H4 (cell line): ENCODE results near the gene CLOCK. TPM values are rescaled to one million over a fixed set of nuclear protein-coding genes. Genes with fewer than 3 reads are reported as not detected.

Experiments used
- DNase-seq: peaks from one replicate; pipeline ENCODE4 v3.0.0-alpha.2; 2015; ENCODE audit warnings: low spot score
- total RNA-seq: library from RNA; depleted of rRNA; stranded (reverse); fragments of >200 nt; shearing (Covaris generic); gene quantifications from 2 replicates; pipeline ENCODE4 v1.2.3, GENCODE V29; 2014

The CLOCK gene
- total RNA-seq, 1 experiment from 2014 or later: 19.5 TPM

DNA sequence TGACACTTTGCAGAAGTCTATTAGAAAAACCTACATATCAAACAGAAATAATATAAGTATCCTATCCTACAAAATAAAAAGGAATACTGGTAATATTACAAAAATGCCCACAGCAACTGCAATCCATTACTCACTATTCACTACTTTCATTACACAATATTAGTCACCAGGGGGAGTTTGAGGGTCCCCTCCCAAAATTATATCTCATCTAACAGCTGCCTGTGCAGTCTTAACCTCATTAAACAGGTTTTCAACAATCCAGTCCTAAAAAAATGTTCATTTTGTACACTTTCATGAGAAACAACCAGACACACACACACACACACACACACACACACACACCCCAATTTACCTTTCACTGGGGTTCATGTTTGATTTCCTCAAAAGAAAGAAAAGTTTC lies 2.9 kb downstream of the CLOCK start:
- DNase-seq: no peak

DNA sequence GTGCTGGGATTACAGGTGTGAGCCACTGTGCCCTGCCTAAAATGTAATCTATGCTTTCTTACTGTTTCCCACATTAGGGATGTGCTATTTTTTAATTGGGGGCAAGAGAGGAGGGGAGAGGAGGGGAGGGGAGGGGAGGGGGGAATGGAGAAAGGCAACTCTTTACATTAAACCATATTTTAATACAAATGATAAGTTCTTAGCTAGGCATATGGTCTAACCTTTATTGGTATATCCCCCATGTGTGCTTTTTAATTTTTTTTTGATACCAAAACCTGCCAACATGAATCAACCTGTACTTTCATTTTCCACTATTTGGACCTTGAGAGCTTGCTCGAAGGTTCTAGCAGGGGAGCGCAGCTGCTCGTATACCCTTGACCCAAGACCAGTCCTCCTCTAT lies 6.4 kb downstream of the CLOCK start:
- no peak for DNase-seq

GRCh38 chr4:55539658-55540057 lies 7.1 kb downstream of the CLOCK start:
- no peak for DNase-seq

DNA sequence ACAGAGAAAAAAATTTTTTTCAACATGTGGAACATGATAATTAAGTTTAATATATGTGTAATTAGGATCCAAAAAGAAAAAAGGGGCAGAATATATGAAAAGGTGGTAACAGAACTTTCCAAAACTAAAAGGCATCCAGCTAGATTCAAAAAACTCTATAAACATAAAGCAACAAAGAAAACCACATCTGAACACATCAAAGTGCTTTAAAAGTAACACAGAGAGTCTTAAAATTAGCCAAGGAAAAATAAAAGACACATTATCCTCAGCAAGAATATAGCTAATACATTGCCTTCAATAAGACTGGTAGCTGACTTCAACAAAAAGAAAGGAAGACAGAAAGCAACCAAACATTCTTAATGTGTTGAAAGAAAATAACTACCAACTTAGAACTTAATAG lies 8.2 kb downstream of the CLOCK start:
- no peak for DNase-seq

- no peak for DNase-seq
Measured at GRCh38 chr4:55534306-55534705, 12.4 kb downstream of the CLOCK start.

DNA sequence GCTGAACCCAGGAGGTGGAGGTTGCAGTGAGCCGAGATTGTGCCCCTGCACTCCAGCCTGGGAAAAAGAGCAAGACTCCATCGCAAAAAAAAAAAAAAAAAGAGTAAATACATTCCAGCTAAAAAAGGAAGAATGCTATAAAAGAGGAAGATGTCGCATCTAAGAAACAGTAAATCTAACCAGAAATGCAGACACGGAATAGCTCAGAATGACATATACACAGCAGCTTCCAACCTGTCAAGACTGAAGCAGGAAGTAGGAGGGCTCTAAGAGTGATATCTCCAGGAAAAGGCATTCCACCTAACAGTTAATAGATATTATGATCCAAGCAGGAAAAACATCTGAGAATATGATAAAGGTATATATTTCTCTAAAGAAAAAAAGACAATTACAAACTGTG lies 16.0 kb downstream of the CLOCK start:
- DNase-seq: no peak

DNA sequence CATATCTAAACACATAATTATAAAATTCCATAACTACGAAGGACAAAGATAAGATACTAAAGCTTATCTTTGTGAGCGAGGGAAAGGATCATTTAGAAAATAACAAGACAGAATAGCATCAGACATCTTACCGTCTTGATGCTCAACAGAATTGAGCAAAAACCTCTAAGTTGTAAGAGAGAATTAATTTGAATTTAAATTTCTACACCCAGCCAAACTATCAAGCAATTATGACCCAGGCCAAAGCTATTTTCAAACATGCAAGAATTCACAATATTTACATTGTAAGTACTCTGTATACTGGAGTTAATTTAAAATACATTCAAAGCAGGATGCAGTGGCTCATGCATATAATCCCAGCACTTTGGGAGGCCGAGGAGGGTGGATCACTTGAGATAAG lies 16.5 kb downstream of the CLOCK start:
- DNase-seq: no peak

- no peak for DNase-seq
Measured at GRCh38 chr4:55528491-55528890, 18.2 kb downstream of the CLOCK start.

DNA sequence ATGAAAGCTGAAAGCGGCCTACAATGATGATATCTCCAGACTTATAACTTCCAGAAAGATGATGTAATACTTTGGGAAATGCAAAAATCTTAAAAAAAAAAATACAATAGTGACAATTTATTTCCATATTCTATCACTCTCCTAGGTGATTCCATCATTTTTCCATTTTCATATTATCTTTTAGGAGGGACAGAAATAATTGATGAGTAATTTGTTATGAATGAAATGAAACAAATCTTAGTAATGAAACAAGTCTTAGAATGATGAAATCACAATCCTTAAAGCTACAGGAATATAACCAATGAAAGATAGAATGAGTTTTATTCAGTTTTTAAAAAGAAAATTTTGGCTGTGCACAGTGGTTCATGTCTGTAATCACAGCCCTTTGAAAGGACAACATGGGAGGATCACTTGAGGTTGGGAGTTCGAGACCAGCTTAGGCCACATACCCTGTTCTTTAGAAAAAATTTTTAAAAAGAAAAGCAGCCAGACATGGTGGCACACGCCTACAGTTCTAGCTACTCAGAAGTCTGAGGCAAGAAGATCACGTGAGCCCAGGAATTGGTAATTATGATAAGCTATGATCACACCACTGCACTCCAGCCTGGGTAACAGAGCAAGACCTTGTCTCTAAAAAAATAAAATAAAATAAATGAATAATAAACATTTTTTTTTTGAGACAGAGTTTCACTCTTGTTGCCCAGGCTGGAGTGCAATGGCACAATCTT lies 21.7 kb downstream of the CLOCK start:
- no peak for DNase-seq

DNA sequence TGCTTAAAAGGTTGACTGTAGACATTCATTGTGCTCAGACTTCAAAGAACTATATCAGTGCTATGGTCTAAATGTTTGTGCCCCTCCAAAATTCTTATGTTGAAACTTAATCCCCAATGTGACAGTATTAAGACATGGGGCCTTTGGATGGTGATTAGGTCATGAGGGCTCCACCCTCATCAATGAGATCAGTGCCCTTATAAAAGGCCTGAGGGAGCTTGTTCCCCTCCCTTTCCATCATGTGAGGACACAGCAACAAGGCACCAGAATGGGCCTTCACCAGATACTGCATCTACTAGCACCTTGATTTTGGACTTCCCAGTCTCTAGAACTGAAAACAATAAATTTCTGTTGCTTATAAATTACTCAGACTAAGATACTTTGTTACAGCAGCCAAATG lies 28.3 kb downstream of the CLOCK start:
- DNase-seq: no peak

- no peak for DNase-seq
Measured at GRCh38 chr4:55517526-55518229, 29.0 kb downstream of the CLOCK start.

DNA sequence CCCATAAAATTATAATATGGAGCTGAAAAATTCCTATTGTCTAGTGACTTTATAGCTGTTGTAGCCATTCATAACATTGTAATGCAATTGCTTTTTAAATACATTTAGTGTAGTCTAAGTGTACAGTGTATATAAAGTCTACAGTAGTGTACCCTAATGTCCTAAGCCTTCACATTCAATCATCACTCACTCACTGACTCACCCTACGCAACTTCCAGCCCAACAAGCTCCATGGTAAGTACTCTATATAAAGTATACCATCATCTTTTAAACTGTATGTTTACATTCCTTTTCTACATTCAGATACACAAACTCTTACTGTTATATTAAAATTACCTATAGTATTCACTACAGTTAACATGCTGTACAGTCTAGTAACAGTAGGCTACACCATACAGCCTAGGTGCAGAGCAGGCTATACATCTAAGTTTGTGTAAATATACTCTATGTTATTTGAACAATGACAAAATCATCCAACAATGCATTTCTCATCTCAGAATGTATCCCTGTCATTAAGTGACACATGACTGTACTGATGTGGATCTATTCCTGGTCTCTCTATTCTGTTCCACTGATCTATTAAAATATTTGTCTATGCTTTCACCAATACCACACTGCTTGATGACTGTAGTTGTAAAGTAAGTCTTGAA lies 33.7 kb downstream of the CLOCK start:
- DNase-seq: no peak

DNA sequence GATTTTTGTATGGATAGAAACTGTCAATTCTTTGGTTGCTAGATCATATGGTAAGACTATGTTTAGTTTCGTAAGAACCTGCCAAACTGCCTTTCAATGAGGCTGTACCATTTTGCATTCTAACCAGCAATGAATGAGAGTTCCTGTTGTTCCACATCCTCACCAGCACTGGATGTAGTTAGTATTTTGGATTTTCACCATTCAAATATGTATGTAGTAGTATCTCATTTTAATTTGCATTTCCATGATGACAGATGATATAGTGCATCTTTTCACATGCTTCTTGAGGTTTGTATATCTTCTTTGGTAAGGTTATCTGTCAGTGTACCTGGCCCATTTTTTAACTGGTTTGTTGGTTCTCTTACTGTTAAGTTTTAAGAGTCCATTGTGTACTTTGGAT lies 34.6 kb downstream of the CLOCK start:
- no peak for DNase-seq

- DNase-seq: no peak
Measured at GRCh38 chr4:55510685-55511084, 36.0 kb downstream of the CLOCK start.

DNA sequence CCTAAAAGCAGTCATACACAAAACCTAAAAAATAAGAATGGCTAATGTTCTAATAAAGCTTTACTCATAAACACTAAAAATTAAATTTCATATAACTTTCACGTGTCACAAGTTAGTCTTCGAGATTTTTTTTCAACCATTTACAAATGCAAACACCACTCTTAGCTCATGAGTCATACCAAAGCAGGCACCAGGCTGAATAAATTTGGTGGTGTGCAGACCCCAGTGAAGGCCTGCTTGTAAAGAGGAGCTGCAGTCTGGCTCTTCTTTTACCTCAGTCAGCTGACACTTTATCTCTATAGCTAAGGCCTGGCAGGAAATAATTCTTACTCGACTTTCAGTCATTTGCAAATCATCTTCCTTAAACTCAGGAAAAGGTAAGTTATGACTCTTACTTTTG lies 37.4 kb downstream of the CLOCK start:
- no peak for DNase-seq

DNA sequence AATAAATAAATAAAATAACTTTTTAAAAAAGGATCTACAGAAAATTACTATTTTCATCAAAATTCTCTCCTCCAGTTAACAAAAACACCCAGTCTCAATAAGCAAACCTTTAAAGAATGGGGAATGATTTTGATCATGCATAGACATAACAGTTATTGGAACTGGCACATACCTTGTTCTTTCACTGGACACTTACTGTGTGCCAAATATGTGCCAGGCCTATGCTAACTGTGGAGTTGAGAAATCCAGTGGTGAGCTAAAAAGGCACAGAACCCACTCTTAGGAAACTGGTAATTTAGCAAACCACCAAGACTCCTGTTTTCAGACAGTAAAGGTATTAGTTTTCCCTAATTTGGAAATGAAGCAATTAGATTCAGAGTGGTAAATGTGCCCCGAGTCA lies 39.1 kb downstream of the CLOCK start:
- no peak for DNase-seq

- no peak for DNase-seq
Measured at GRCh38 chr4:55503169-55503568, 43.5 kb downstream of the CLOCK start.

DNA sequence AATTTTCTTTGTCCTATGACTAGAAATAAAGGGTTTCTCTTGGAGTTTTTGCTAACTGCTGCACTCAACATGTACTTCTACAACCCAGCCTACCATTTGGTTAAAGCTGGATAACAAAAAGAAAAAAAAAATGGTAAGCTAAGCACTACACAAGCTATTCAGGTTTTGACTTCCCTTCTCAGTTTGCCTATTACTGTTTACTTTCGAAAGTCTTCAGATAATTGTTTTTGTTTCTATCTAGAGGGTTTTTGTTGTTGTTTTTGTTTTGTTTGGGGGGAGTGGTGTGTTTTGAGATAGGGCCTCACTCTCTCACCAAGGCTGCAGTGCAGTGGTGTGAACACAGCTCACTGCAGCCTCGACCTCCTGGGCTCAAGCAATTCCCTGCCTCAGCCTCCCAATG lies 46.6 kb downstream of the CLOCK start:
- no peak for DNase-seq

DNA sequence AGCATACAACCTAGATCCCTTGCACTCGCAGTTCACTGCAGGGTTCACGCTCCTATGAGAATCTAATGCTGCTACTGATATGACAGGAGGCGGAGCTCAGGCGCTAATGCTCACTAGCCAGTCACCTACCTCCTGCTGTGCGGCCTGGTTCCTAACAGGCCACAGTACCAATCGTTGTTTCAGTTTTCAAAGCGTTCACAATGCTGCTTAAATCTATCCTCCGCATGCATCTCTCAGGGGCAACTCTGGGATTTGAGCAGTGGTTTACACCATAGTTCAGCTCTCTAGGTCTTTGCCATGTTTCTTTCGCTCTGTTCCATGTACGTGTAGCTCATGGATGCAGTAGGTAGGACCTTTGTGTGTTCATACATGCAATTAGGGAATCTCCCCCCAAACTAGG lies 47.2 kb downstream of the CLOCK start:
- DNase-seq: no peak

DNA sequence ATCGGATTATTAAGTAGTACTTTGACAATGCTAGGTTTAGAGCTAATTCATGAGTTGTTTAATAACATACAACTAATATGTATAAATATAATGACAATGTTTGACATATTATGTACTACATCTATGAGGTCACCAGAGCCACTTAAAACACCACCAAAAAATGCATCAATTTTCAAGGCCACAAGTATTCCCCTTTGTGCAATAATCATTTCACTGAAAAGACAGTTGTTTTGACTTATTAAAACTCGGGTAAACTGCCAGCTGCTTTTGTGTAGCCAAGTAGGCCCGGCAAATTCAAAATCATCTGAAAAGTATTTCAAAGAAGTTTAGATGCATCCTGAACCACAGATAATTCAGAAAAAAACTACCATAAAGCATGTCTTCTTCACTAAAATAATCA lies 48.7 kb downstream of the CLOCK start:
- DNase-seq: no peak

DNA sequence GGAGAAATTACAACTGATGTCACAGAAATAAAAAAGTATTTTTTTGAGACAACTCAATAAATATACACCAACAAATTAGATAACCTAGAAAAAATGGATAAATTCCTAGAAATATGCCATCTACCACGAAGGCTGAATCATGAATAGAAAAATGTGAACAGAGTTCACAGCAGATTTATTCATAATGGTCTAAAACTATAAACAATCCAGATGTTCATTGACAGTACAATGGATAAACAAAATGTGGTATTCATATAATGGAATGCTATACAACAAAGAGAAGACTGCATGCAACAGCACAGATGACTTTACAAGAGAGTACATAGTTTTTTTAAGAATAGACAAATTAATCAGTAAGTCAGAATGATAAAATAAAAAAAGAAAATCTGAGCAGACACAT lies 55.2 kb downstream of the CLOCK start:
- no peak for DNase-seq

- no peak for DNase-seq
Measured at GRCh38 chr4:55488716-55489115, 58.0 kb downstream of the CLOCK start.

- no peak for DNase-seq
Measured at GRCh38 chr4:55485821-55486220, 60.9 kb downstream of the CLOCK start.
